H1 (cell line): ENCODE data around the gene FOXN1. TPM values are rescaled to one million over a fixed set of nuclear protein-coding genes. Genes with fewer than 3 reads are reported as not detected.

Source experiments
- CTCF ChIA-PET: fragments of 300-600 bp; sonication (Branson Sonifier 250); formaldehyde crosslinking; loops from one replicate; lab custom pipeline; 2021; ENCODE audit not compliant: partially characterized antibody; lab: Charles Lee
- POLR2A ChIA-PET: fragments of 300-600 bp; sonication (Branson Sonifier 250); formaldehyde crosslinking; loops from one replicate; lab custom pipeline; 2021; ENCODE audit warnings: inconsistent platforms; ENCODE audit not compliant: partially characterized antibody; lab: Charles Lee
- DNase-seq, 2 experiments: peaks; one replicate each; pipeline versions ENCODE4 v3.0.0 to v3.0.0-alpha.2; 2010 to 2022; ENCODE audit warnings: low spot score in 2 of 2, low read depth in 1 of 2, mixed read lengths in 1 of 2
- FAIRE-seq: peaks from 2 replicates; lab custom pipeline; 2011; peaks lifted over from hg19 to GRCh38; lab: Jason Lieb, UNC
- H2AFZ ChIP-seq: 2 replicates; pipeline ENCODE4 v1.8.1; 2012; ENCODE audit warnings: low read length, inconsistent platforms
- H2AK5ac ChIP-seq: 2 replicates; pipeline ENCODE4 v1.6.1; 2013; ENCODE audit warnings: low read depth, low read length
- H2BK120ac ChIP-seq: replicated peaks from 2 replicates; pipeline ENCODE3; 2013; ENCODE audit warnings: low read depth, low read length, inconsistent platforms
- H2BK12ac ChIP-seq: 2 replicates; pipeline ENCODE4 v1.6.1; 2013; ENCODE audit warnings: low read depth, low read length
- H2BK15ac ChIP-seq: 2 replicates; pipeline ENCODE4 v1.6.1; 2013; ENCODE audit warnings: low read length
- H2BK20ac ChIP-seq: 2 replicates; pipeline ENCODE4 v1.6.1; 2013; ENCODE audit warnings: low read length
- H2BK5ac ChIP-seq: 2 replicates; pipeline ENCODE4 v1.6.1; 2013; ENCODE audit warnings: low read depth, low read length
- H3K14ac ChIP-seq: 2 replicates; pipeline ENCODE4 v1.6.1; 2013; ENCODE audit warnings: inconsistent platforms; ENCODE audit not compliant: insufficient read length
- H3K18ac ChIP-seq: 2 replicates; pipeline ENCODE4 v1.6.1; 2013; ENCODE audit warnings: low read length; ENCODE audit errors: extremely low read depth
- H3K23ac ChIP-seq: 2 replicates; pipeline ENCODE4 v1.6.1; 2013; ENCODE audit warnings: inconsistent platforms; ENCODE audit not compliant: insufficient read length
- H3K23me2 ChIP-seq: 2 replicates; pipeline ENCODE4 v1.6.1; 2013; ENCODE audit warnings: low read depth, low read length
- H3K27ac ChIP-seq: 2 replicates; pipeline ENCODE4 v1.6.1; 2011; ENCODE audit warnings: low read depth, low read length, inconsistent platforms
- H3K27me3 ChIP-seq, 4 experiments: replicated peaks in 1 of 4; 1 replicate in 1 of 4; 2 replicates in 3 of 4; pipeline versions ENCODE4 v1.6.1 to v1.8.1; 2011 to 2013; ENCODE audit warnings: low read length in 3 of 4, mild to moderate bottlenecking in 3 of 4, inconsistent platforms in 2 of 4, mixed read lengths in 2 of 4, moderate library complexity in 1 of 4; ENCODE audit not compliant: control insufficient read depth in 3 of 4, insufficient read depth in 3 of 4; ENCODE audit errors: extremely low read depth in 1 of 4
- H3K36me3 ChIP-seq, 4 experiments: 2 replicates each; pipeline versions ENCODE4 v1.6.1 to v1.8.1; 2011 to 2013; ENCODE audit warnings: mild to moderate bottlenecking in 4 of 4, low read length in 3 of 4, moderate library complexity in 2 of 4, control low read depth in 1 of 4, inconsistent platforms in 1 of 4; ENCODE audit not compliant: insufficient read depth in 4 of 4, control insufficient read depth in 2 of 4
- H3K4ac ChIP-seq: replicated peaks from 2 replicates; pipeline ENCODE3; 2013; ENCODE audit warnings: low read length, low read depth, mixed read lengths, inconsistent platforms; ENCODE audit not compliant: insufficient read length
- H3K4me1 ChIP-seq, 4 experiments: replicated peaks in 1 of 4; 1 replicate in 1 of 4; 2 replicates in 3 of 4; pipeline versions ENCODE4 v1.6.1 to v1.8.1; 2011 to 2013; ENCODE audit warnings: low read length in 3 of 4, inconsistent platforms in 2 of 4, mixed read lengths in 1 of 4; ENCODE audit not compliant: insufficient read depth in 4 of 4, control insufficient read depth in 3 of 4
- H3K4me2 ChIP-seq, 2 experiments: 2 replicates each; pipeline versions ENCODE4 v1.6.1 to v1.8.1; 2011 to 2013; ENCODE audit warnings: low read depth in 2 of 2, low read length in 2 of 2, control low read depth in 1 of 2, inconsistent platforms in 1 of 2, mild to moderate bottlenecking in 1 of 2; ENCODE audit not compliant: insufficient read depth in 1 of 2
- H3K4me3 ChIP-seq, 4 experiments: fragments of 200-600, 300-600 bp in 1 of 4; sonication (generic), shearing (Covaris generic), sonication (Bioruptor Twin) in 1 of 4; 2 replicates each; pipeline versions ENCODE4 v1.5.1 to v1.8.1; 2011 to 2016; ENCODE audit warnings: low read length in 4 of 4, low read depth in 3 of 4, control low read depth in 2 of 4, inconsistent platforms in 2 of 4, mild to moderate bottlenecking in 2 of 4, mixed read lengths in 1 of 4, moderate library complexity in 1 of 4; ENCODE audit not compliant: insufficient read depth in 2 of 4; ENCODE audit errors: extremely low read depth in 1 of 4
- H3K56ac ChIP-seq: replicated peaks from 2 replicates; pipeline ENCODE3; 2013; ENCODE audit warnings: low read depth, mild to moderate bottlenecking, mixed read lengths, low read length, inconsistent platforms; ENCODE audit not compliant: insufficient read length
- H3K79me1 ChIP-seq: 2 replicates; pipeline ENCODE4 v1.6.1; 2013; ENCODE audit warnings: low read depth, low read length, control low read depth
- H3K79me2 ChIP-seq, 2 experiments: 2 replicates each; pipeline versions ENCODE4 v1.6.1 to v1.8.1; 2012 to 2013; ENCODE audit warnings: low read length in 2 of 2, mild to moderate bottlenecking in 2 of 2, inconsistent platforms in 1 of 2; ENCODE audit not compliant: insufficient read depth in 2 of 2, control insufficient read depth in 1 of 2
- H3K9ac ChIP-seq, 4 experiments: replicated peaks in 1 of 4; 1 replicate in 1 of 4; 2 replicates in 3 of 4; pipeline versions ENCODE4 v1.6.1 to v1.8.1; 2011 to 2013; ENCODE audit warnings: low read depth in 3 of 4, low read length in 3 of 4, control low read depth in 2 of 4, mild to moderate bottlenecking in 2 of 4, moderate library complexity in 2 of 4, inconsistent platforms in 1 of 4; ENCODE audit errors: extremely low read depth in 1 of 4
- H3K9me3 ChIP-seq, 2 experiments: 2 replicates each; pipeline versions ENCODE4 v1.6.1 to v1.8.1; 2012 to 2013; ENCODE audit warnings: mild to moderate bottlenecking in 2 of 2, moderate library complexity in 2 of 2, control low read depth in 1 of 2, inconsistent platforms in 1 of 2, low read depth in 1 of 2, low read length in 1 of 2, mixed read lengths in 1 of 2; ENCODE audit not compliant: insufficient read depth in 2 of 2
- H4K20me1 ChIP-seq, 2 experiments: replicated peaks in 1 of 2; 2 replicates each; pipeline versions ENCODE3 to v1.8.1; 2011 to 2013; ENCODE audit warnings: inconsistent platforms in 2 of 2, low read length in 2 of 2, mild to moderate bottlenecking in 1 of 2; ENCODE audit not compliant: insufficient read depth in 2 of 2, control insufficient read depth in 1 of 2
- H4K5ac ChIP-seq: 2 replicates; pipeline ENCODE4 v1.6.1; 2013; ENCODE audit warnings: low read length, low read depth, mixed read lengths, inconsistent platforms; ENCODE audit not compliant: insufficient read length
- H4K8ac ChIP-seq: 2 replicates; pipeline ENCODE4 v1.8.0; 2013; ENCODE audit warnings: mild to moderate bottlenecking, moderate library complexity, low read length, inconsistent platforms; ENCODE audit not compliant: insufficient read depth; ENCODE audit errors: extremely low read depth
- H4K91ac ChIP-seq: replicated peaks from 2 replicates; pipeline ENCODE3; 2013; ENCODE audit warnings: low read length, mixed read lengths, inconsistent platforms; ENCODE audit not compliant: insufficient read length
- BRCA1 ChIP-seq: IDR thresholded peaks from 2 replicates; pipeline ENCODE4 v1.6.1; 2012; ENCODE audit warnings: low read depth, low read length, improper control_type of control experiment
- E2F6 ChIP-seq: IDR thresholded peaks from 2 replicates; pipeline ENCODE4 v1.6.1; 2012; ENCODE audit warnings: inconsistent platforms
- HDAC6 ChIP-seq: IDR thresholded peaks from one replicate; pipeline ENCODE4 v1.7.1; 2012; ENCODE audit warnings: low read depth, mild to moderate bottlenecking, inconsistent platforms, low read length, moderate library complexity
- KDM1A ChIP-seq: fragments of 200-600, 300-600 bp; sonication (generic); IDR thresholded peaks from 2 replicates; pipeline ENCODE4 v1.7.1; 2016; ENCODE audit warnings: mild to moderate bottlenecking, low read length, borderline replicate concordance
- KDM4A ChIP-seq: IDR thresholded peaks from one replicate; pipeline ENCODE4 v1.7.1; 2012; ENCODE audit warnings: low read depth, mild to moderate bottlenecking, moderate library complexity, low read length, inconsistent platforms; ENCODE audit not compliant: severe bottlenecking
- KDM5A ChIP-seq: fragments of 200-600 bp; IDR thresholded peaks from 2 replicates; pipeline ENCODE4 v1.7.1; 2012; ENCODE audit warnings: mild to moderate bottlenecking, low read length, inconsistent platforms, mixed read lengths
- RBBP5 ChIP-seq: IDR thresholded peaks from 2 replicates; pipeline ENCODE4 v1.7.1; 2012; ENCODE audit warnings: low read depth, mild to moderate bottlenecking, inconsistent platforms, low read length, moderate library complexity, borderline replicate concordance
- RNF2 ChIP-seq: fragments of 200-900, 300-1000 bp; sonication (generic); IDR thresholded peaks from 2 replicates; pipeline ENCODE4 v1.7.1; 2016; ENCODE audit warnings: borderline replicate concordance, low read depth, mild to moderate bottlenecking, antibody characterized with exemption, low read length; ENCODE audit not compliant: poor library complexity, severe bottlenecking; ENCODE audit errors: missing control alignments
- TBP ChIP-seq: IDR thresholded peaks from 2 replicates; pipeline ENCODE4 v1.6.1; 2011; ENCODE audit warnings: low read depth, low read length, improper control_type of control experiment
- WGBS, 2 experiments: shearing (Covaris generic) in 1 of 2; methylation state at CpG; one replicate each; pipeline versions ENCODE4 v1.1.6 to v1.1.7; 2013 to 2015; ENCODE audit warnings: low lambda C conversion rate in 2 of 2, mixed read lengths in 2 of 2, inconsistent platforms in 1 of 2, low coverage in 1 of 2, missing lambda C conversion rate in 1 of 2; ENCODE audit not compliant: insufficient replicate concordance in 2 of 2, insufficient coverage in 1 of 2, insufficient read length in 1 of 2; ENCODE audit errors: extremely low coverage in 1 of 2, missing lambda C conversion rate in 1 of 2; 5-methylcytosine and 5-hydroxymethylcytosine counted together
- polyA plus RNA-seq, 7 experiments: library from polyadenylated mRNA; depleted of rRNA in 3 of 7; stranded (reverse) in 5 of 7; unstranded in 2 of 7; fragments of >200 nt in 5 of 7; fragments of 200-250 nt in 2 of 7; gene quantifications; 1 replicate in 5 of 7; 2 replicates in 1 of 7; 4 replicates in 1 of 7; pipeline versions ENCODE4 v1.2.1 to v1.2.3, GENCODE V29; 2011 to 2013; ENCODE audit warnings: missing spikeins in 2 of 7, mixed read lengths in 2 of 7
- total RNA-seq: library from RNA; stranded (reverse); fragmentation: NEBNext Ultra II Directional; extraction: Animal tissue kit (Norgen Biotek cat#: 25700); gene quantifications from 2 replicates; pipeline ENCODE4 v1.2.1, GENCODE V29; 2021

FOXN1 gene
- total and polyA plus RNA-seq, 2 of the 8 experiments (the other 6 are each of a cell fraction or from before 2014, with no cell fraction given) = not detected

- TF ChIP-seq BRCA1 (no peak), RBBP5 (no peak), KDM1A (no peak), HDAC6 (no peak), E2F6 (no peak), TBP (no peak), KDM5A (no peak), RNF2 (no peak), KDM4A (no peak)
- H3K27me3 ChIP-seq = peaks cover 0 to 3% (median under 1%) of the 10 kb centered on the region in 4 experiments; a peak in 1 of 7 replicates
- peak overlapping the region; percentile 29; the same call in 1 of the 2 replicates for H2BK15ac ChIP-seq
- no peak overlapping the region for H2BK20ac ChIP-seq
- no peak overlapping the region for H4K5ac ChIP-seq
- H4K8ac ChIP-seq = no peak overlapping the region
- ChIA-PET CTCF (interaction anchor here (1.1 to 5.9 kb wide), 7 partner anchors 9 to 69 kb away, joined by 3 to 54 read pairs (median 8); no protein-coding TSS in a partner anchor), POLR2A (interaction anchor here (0.6 to 1.6 kb wide), 3 partner anchors 10 to 164 kb away, joined by 3 to 4 read pairs (median 3); partner anchors contain the start of gene POLDIP2)
- no peaks in the 10 kb centered on the region for H3K79me2 ChIP-seq
- no peaks in the 10 kb centered on the region for H3K36me3 ChIP-seq
- H3K9ac ChIP-seq = no peak overlapping the region
- H3K4me1 ChIP-seq = peaks cover 3 to 12% (median 6%) of the 10 kb centered on the region in 4 experiments
- H3K23me2 ChIP-seq = no peaks in the 10 kb centered on the region
- H2AFZ ChIP-seq = no peak overlapping the region
- no peak overlapping the region for H3K27ac ChIP-seq
- no peak for DNase-seq
- no peaks in the 10 kb centered on the region for H3K9me3 ChIP-seq
- no peak overlapping the region for H3K23ac ChIP-seq
- H2BK5ac ChIP-seq = no peak overlapping the region
- no peak overlapping the region for H4K91ac ChIP-seq
- H4K20me1 ChIP-seq = no peaks in the 10 kb centered on the region
- 83% methylated on average over 3 of the region's 3 CpGs; no CpG with 5 or more reads in 1 of the 2 experiments for WGBS, 2 experiments
- H3K4me3 ChIP-seq = no peak overlapping the region
- H3K4ac ChIP-seq = no peak overlapping the region
- no peak overlapping the region for H2BK12ac ChIP-seq
- H3K14ac ChIP-seq = no peak overlapping the region
- 0 out of 2 replicates have a peak overlapping the region, but pooled peaks have one; percentile 6 for H3K18ac ChIP-seq
- H2AK5ac ChIP-seq = no peak overlapping the region
- no peaks in the 10 kb centered on the region for H3K79me1 ChIP-seq
- no peak overlapping the region for H2BK120ac ChIP-seq
- no peak overlapping the region for H3K56ac ChIP-seq
- no peak overlapping the region for H3K4me2 ChIP-seq
- no peak for FAIRE-seq
Measured at GRCh38 chr17:28485049-28485448, 21.1 kb upstream of the FOXN1 start.
